ENCODE data around the gene WDR5. TPM values are rescaled to one million over a fixed set of nuclear protein-coding genes. Genes with fewer than 3 reads are reported as not detected.

Gene WDR5
- total and polyA plus RNA-seq, 10 of the 15 experiments (the other 5 are each of a cell fraction or from before 2014, with no cell fraction given): 1.4 to 43.7 (median 33.2) TPM

DNA sequence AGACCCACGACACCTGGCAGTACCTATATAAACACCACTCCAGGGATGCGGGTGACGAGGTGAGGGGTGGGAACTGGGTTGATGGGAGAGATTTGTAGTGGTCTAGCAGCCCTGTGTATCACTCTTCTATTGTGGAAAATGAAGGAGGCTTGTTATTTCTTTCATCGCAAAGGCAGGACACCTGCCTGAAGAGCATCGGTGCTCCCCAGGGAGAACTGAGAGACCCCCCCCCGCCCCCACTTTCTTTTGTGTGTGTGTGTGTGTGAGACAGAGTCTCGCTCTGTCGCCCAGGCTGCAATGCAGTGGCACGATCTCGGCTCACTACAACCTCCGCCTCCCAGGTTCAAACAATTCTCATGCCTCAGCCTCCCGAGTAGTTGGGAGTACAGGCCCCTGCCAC, 8.3 kb upstream of the WDR5 start:
- no peak overlapping the region for H3K9ac ChIP-seq (ENCODE audit: control insufficient read depth, insufficient read depth, low read length)
- POLR2A ChIA-PET: no interaction called here
- no peak for DNase-seq (ENCODE audit: low read depth, low spot score)

GRCh38 chr9:134128727-134129679, 6.9 kb upstream of the WDR5 start:
- ChIA-PET SMC1A (ENCODE audit: uncharacterized antibody, unreplicated experiment) (no interaction called here), POLR2A (interaction anchor here (0.6 kb wide), 1 partner anchor 69 kb away, joined by 5 read pairs; no protein-coding TSS in a partner anchor), CTCF (no interaction called here), RAD21 (ENCODE audit: unreplicated experiment) (no interaction called here)
- Histone ChIP-seq H3K4me3 (no peak overlapping the region), H2AFZ (ENCODE audit: control insufficient read depth, low read depth, low read length) (no peak overlapping the region), H3K36me3 (ENCODE audit: control insufficient read depth in 2 of 2, insufficient read depth in 2 of 2, low read length in 1 of 2) (no peaks in the 10 kb centered on the region), H3K9me3 (replicated peaks; ENCODE audit: control insufficient read depth, insufficient read depth, low read length) (no peaks in the 10 kb centered on the region), H3K27me3 (replicated peaks in 1 of 2; ENCODE audit: control insufficient read depth in 2 of 2, insufficient read depth in 2 of 2, low read length in 1 of 2) (peaks cover 1 to 4% of the 10 kb centered on the region in 2 experiments; a peak in 3 of 4 replicates), H3K4me2 (ENCODE audit: control insufficient read depth, insufficient read depth) (no peak overlapping the region), H3K9ac (ENCODE audit: control insufficient read depth, insufficient read depth, low read length) (no peak overlapping the region), H4K20me1 (ENCODE audit: control insufficient read depth, insufficient read depth) (no peaks in the 10 kb centered on the region), H3K27ac (ENCODE audit: control insufficient read depth, insufficient read depth) (no peak overlapping the region), H3K79me2 (ENCODE audit: control insufficient read depth, insufficient read depth, low read length) (no peaks in the 10 kb centered on the region), H3K4me1 (ENCODE audit: control insufficient read depth, insufficient read depth, low read length) (no peaks in the 10 kb centered on the region)
- intact Hi-C loops (cut with micrococcal nuclease; ENCODE audit: unreplicated experiment) (no loop called here), in situ Hi-C loops (cut with MboI) (no loop called here)
- TF ChIP-seq, protein P1, sequence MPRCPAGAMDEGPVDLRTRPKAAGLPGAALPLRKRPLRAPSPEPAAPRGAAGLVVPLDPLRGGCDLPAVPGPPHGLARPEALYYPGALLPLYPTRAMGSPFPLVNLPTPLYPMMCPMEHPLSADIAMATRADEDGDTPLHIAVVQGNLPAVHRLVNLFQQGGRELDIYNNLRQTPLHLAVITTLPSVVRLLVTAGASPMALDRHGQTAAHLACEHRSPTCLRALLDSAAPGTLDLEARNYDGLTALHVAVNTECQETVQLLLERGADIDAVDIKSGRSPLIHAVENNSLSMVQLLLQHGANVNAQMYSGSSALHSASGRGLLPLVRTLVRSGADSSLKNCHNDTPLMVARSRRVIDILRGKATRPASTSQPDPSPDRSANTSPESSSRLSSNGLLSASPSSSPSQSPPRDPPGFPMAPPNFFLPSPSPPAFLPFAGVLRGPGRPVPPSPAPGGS (IDR thresholded peaks at IDR 0.05; ENCODE audit: borderline replicate concordance, insufficient read depth, low read depth, low read length, poor library complexity, severe bottlenecking): no peak
- no peak for TF ChIP-seq FOXM1 (IDR thresholded peaks at IDR 0.05; ENCODE audit: low read depth, low read length)
- no peak for TF ChIP-seq KAT2A (conservative IDR thresholded peaks at IDR 0.05; ENCODE audit: control insufficient read depth, low read depth, low read length)
- no peak for TF ChIP-seq NFIC (IDR thresholded peaks at IDR 0.05; ENCODE audit: low read depth, low read length)
- TF ChIP-seq SMAD5 (IDR thresholded peaks at IDR 0.05; ENCODE audit: low read depth): no peak
- TF ChIP-seq IRF5 (IDR thresholded peaks at IDR 0.05; ENCODE audit: borderline replicate concordance): no peak
- TF ChIP-seq ZNF217 (IDR thresholded peaks at IDR 0.05): no peak
- TF ChIP-seq EGR1 (IDR thresholded peaks at IDR 0.05; ENCODE audit: borderline replicate concordance in 1 of 2, low read depth in 2 of 2, low read length in 2 of 2): no peak
- BruUV-seq (replicated peaks): no TSS peak
- DNase-seq (ENCODE audit: low read depth, low spot score): no peak
- WGBS (ENCODE audit: insufficient coverage, insufficient replicate concordance, low lambda C conversion rate, missing lambda C conversion rate): 39% methylated on average over 35 of the region's 38 CpGs
- FAIRE-seq: no peak
- peak; percentile 36 for ATAC-seq

More for the DNA sequence above, 8.3 kb upstream of the WDR5 start:
- Histone ChIP-seq H3K4me2 (ENCODE audit: control insufficient read depth, insufficient read depth) (no peak overlapping the region), H2AFZ (ENCODE audit: control insufficient read depth, low read depth, low read length) (no peak overlapping the region), H3K4me3 (no peak overlapping the region), H3K27me3 (replicated peaks in 1 of 2; ENCODE audit: control insufficient read depth in 2 of 2, insufficient read depth in 2 of 2, low read length in 1 of 2) (peaks cover 1 to 4% of the 10 kb centered on the region in 2 experiments; a peak in 3 of 4 replicates), H3K4me1 (ENCODE audit: control insufficient read depth, insufficient read depth, low read length) (no peaks in the 10 kb centered on the region), H4K20me1 (ENCODE audit: control insufficient read depth, insufficient read depth) (no peaks in the 10 kb centered on the region), H3K79me2 (ENCODE audit: control insufficient read depth, insufficient read depth, low read length) (no peaks in the 10 kb centered on the region), H3K9me3 (replicated peaks; ENCODE audit: control insufficient read depth, insufficient read depth, low read length) (no peaks in the 10 kb centered on the region), H3K27ac (ENCODE audit: control insufficient read depth, insufficient read depth) (no peak overlapping the region), H3K36me3 (ENCODE audit: control insufficient read depth in 2 of 2, insufficient read depth in 2 of 2, low read length in 1 of 2) (no peaks in the 10 kb centered on the region)
- FAIRE-seq (no peak), ATAC-seq (no peak)
- no TSS peak for BruUV-seq (replicated peaks)
- intact Hi-C loops (cut with micrococcal nuclease; ENCODE audit: unreplicated experiment) (no loop called here), in situ Hi-C loops (cut with MboI) (no loop called here)
- ChIA-PET RAD21 (ENCODE audit: unreplicated experiment) (no interaction called here), SMC1A (ENCODE audit: uncharacterized antibody, unreplicated experiment) (no interaction called here), CTCF (no interaction called here)
- TF ChIP-seq NFIC (IDR thresholded peaks at IDR 0.05; ENCODE audit: low read depth, low read length) (no peak), POU2F2 (IDR thresholded peaks at IDR 0.05; ENCODE audit: borderline replicate concordance, low read depth, low read length) (no peak), MEF2B (IDR thresholded peaks at IDR 0.05; ENCODE audit: partially characterized antibody, poor library complexity, severe bottlenecking) (peak; percentile 23), EGR1 (IDR thresholded peaks at IDR 0.05; ENCODE audit: borderline replicate concordance in 1 of 2, low read depth in 2 of 2, low read length in 2 of 2) (no peak)
- 23% methylated on average over 12 of the region's 12 CpGs for WGBS (ENCODE audit: insufficient coverage, insufficient replicate concordance, low lambda C conversion rate, missing lambda C conversion rate)

Measured in GM12878 (cell line).